OCI-LY3 (cell line): Measurements from ENCODE around the gene ADGRB3.

ENCODE experiments used
- H2AFZ ChIP-seq: fragments of 200-600, 300-600 bp; shearing (Covaris generic); 2 replicates; pipeline ENCODE4 v1.6.0; 2014; ENCODE audit warnings: antibody characterized with exemption, low read depth, low read length
- H3K27ac ChIP-seq: fragments of 200-600, 300-600 bp; sonication (generic); 2 replicates; pipeline ENCODE4 v1.5.1; 2014; ENCODE audit warnings: mild to moderate bottlenecking, low read length, moderate library complexity, mixed read lengths
- H3K27me3 ChIP-seq: fragments of 200-600, 300-600 bp; sonication (generic); 2 replicates; pipeline ENCODE4 v1.6.1; 2014; ENCODE audit warnings: low read depth, low read length, mixed read lengths
- H3K36me3 ChIP-seq: fragments of 200-600, 300-600 bp; sonication (generic); replicated peaks from 2 replicates; pipeline ENCODE3; 2014; ENCODE audit warnings: low read depth, low read length, mixed read lengths
- H3K4me1 ChIP-seq: fragments of 300-600, 200-600 bp; sonication (generic); 2 replicates; pipeline ENCODE4 v1.6.1; 2014; ENCODE audit warnings: low read length, mixed read lengths
- H3K4me2 ChIP-seq: fragments of 200-600, 300-600 bp; sonication (generic); 2 replicates; pipeline ENCODE4 v1.6.1; 2014; ENCODE audit warnings: low read length, mixed read lengths
- H3K4me3 ChIP-seq: fragments of 300-600, 200-600 bp; sonication (generic); 2 replicates; pipeline ENCODE4 v1.5.1; 2014; ENCODE audit warnings: antibody characterized with exemption, mild to moderate bottlenecking, low read length, moderate library complexity
- H3K79me2 ChIP-seq: fragments of 300-600, 200-600 bp; shearing (Covaris generic); 2 replicates; pipeline ENCODE4 v1.6.1; 2014; ENCODE audit warnings: mild to moderate bottlenecking, low read length, mixed read lengths
- H3K9ac ChIP-seq: fragments of 300-600, 200-600 bp; shearing (Covaris generic); 2 replicates; pipeline ENCODE4 v1.6.0; 2014; ENCODE audit warnings: mild to moderate bottlenecking, low read length, moderate library complexity
- H3K9me3 ChIP-seq: fragments of 200-600, 300-600 bp; shearing (Covaris generic); 2 replicates; pipeline ENCODE4 v1.6.1; 2014; ENCODE audit warnings: low read length, mixed read lengths; ENCODE audit not compliant: insufficient read depth
- H4K20me1 ChIP-seq: fragments of 200-600, 300-600 bp; sonication (generic); 2 replicates; pipeline ENCODE4 v1.6.1; 2016; ENCODE audit warnings: low read length, mixed read lengths; ENCODE audit not compliant: insufficient read depth
- CTCF ChIP-seq: fragments of 200-600, 300-600 bp; sonication (generic); IDR thresholded peaks from 2 replicates; pipeline ENCODE4 v1.5.1; 2014; ENCODE audit warnings: antibody characterized with exemption, low read length, low read depth
- EZH2phosphoT487 ChIP-seq: fragments of 200-600 bp; shearing (Covaris generic); IDR thresholded peaks from 2 replicates; pipeline ENCODE4 v1.6.1; 2018; ENCODE audit warnings: antibody characterized with exemption, mixed run types, low read depth

ADGRB3 gene

GRCh38 chr6:68891419-68891818, 256.3 kb downstream of the ADGRB3 start:
- no peak overlapping the region for H2AFZ ChIP-seq
- H3K4me3 ChIP-seq = no peak overlapping the region
- no peaks in the 10 kb centered on the region for H3K79me2 ChIP-seq
- H3K9me3 ChIP-seq = no peaks in the 10 kb centered on the region
- no peak overlapping the region for H3K27ac ChIP-seq
- H3K4me1 ChIP-seq = no peaks in the 10 kb centered on the region
- H4K20me1 ChIP-seq = no peaks in the 10 kb centered on the region
- H3K36me3 ChIP-seq = no peaks in the 10 kb centered on the region
- no peak overlapping the region for H3K4me2 ChIP-seq
- H3K27me3 ChIP-seq = no peaks in the 10 kb centered on the region
- no peak overlapping the region for H3K9ac ChIP-seq
- no peak for TF ChIP-seq CTCF
- no peak for TF ChIP-seq EZH2phosphoT487

GRCh38 chr6:68892452-68892851, 257.4 kb downstream of the ADGRB3 start:
- Histone ChIP-seq H3K9me3 (no peaks in the 10 kb centered on the region), H3K4me2 (no peak overlapping the region), H3K4me3 (no peak overlapping the region), H3K36me3 (no peaks in the 10 kb centered on the region), H3K79me2 (no peaks in the 10 kb centered on the region), H3K4me1 (no peaks in the 10 kb centered on the region), H3K27ac (no peak overlapping the region), H2AFZ (no peak overlapping the region), H3K9ac (no peak overlapping the region), H3K27me3 (no peaks in the 10 kb centered on the region), H4K20me1 (no peaks in the 10 kb centered on the region)
- TF ChIP-seq CTCF (no peak), EZH2phosphoT487 (no peak)

GRCh38 chr6:68895929-68896328, 260.8 kb downstream of the ADGRB3 start:
- Histone ChIP-seq H3K4me3 (no peak overlapping the region), H3K27ac (no peak overlapping the region), H3K9me3 (no peaks in the 10 kb centered on the region), H3K79me2 (no peaks in the 10 kb centered on the region), H3K9ac (no peak overlapping the region), H3K4me1 (no peaks in the 10 kb centered on the region), H4K20me1 (no peaks in the 10 kb centered on the region), H3K27me3 (no peaks in the 10 kb centered on the region), H3K36me3 (no peaks in the 10 kb centered on the region), H3K4me2 (no peak overlapping the region), H2AFZ (no peak overlapping the region)
- no peak for TF ChIP-seq CTCF
- TF ChIP-seq EZH2phosphoT487 = no peak

- H2AFZ ChIP-seq = no peak overlapping the region
- no peak overlapping the region for H3K4me3 ChIP-seq
- no peaks in the 10 kb centered on the region for H3K79me2 ChIP-seq
- no peaks in the 10 kb centered on the region for H3K27me3 ChIP-seq
- H3K9ac ChIP-seq = no peak overlapping the region
- no peaks in the 10 kb centered on the region for H3K4me1 ChIP-seq
- H3K27ac ChIP-seq = no peak overlapping the region
- no peaks in the 10 kb centered on the region for H4K20me1 ChIP-seq
- TF ChIP-seq EZH2phosphoT487 = no peak
- TF ChIP-seq CTCF = no peak
- no peaks in the 10 kb centered on the region for H3K36me3 ChIP-seq
- no peak overlapping the region for H3K4me2 ChIP-seq
- no peaks in the 10 kb centered on the region for H3K9me3 ChIP-seq
These were observed 266.0 kb downstream of the ADGRB3 start for GRCh38 chr6:68901044-68901443.
